ENCODE results near the gene CAPN9.

DNA sequence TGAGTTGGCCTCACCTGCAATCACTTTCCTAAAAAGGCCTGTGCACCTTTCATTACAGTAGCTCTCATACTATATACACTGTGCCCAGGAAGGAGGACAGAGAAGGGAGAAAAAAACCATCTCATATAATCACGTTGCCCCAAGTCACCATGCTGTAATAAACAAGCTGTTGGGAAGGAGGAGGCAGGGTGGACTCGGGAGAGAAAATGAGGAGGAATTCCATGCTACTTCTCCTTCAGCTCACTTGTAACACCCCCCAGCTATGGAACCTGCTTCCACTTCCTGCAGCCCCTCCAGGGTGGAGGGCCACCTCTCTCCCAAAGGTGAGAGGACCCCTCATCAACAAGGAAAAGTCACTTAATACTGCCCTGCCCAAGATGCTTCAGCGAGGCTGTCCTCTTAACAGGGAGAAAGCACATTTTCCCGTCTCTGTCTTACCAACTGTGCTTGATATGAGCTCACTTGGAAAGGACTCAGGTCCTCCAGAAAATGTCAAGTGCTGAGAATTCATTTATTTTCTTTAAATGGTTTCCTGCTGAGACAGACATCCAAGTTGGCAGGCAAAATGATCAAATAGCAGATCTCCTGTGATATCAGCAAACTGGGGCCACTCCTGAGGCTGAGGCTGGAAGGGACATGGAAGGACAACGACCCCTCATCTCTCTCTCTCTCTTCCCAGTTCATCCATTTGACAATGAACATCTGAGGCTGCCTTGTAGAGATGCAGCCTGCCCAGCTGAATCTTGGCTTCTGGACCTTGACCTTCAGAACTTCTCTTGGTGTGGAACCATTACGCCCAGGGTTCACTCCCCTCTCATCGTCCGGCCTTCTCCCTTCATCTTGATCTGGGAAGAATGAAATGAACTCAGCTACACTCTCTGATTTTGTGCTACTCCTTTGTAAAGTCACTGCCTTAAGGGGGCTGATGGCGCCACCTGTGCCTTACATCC lies 54.0 kb downstream of the CAPN9 start:
- no peak for TF ChIP-seq ZNF324 (CRISPR knock-in tag; IDR thresholded peaks at IDR 0.05)
- TF ChIP-seq XRCC3 (IDR thresholded peaks at IDR 0.05) = no peak
- TF ChIP-seq, protein P1, sequence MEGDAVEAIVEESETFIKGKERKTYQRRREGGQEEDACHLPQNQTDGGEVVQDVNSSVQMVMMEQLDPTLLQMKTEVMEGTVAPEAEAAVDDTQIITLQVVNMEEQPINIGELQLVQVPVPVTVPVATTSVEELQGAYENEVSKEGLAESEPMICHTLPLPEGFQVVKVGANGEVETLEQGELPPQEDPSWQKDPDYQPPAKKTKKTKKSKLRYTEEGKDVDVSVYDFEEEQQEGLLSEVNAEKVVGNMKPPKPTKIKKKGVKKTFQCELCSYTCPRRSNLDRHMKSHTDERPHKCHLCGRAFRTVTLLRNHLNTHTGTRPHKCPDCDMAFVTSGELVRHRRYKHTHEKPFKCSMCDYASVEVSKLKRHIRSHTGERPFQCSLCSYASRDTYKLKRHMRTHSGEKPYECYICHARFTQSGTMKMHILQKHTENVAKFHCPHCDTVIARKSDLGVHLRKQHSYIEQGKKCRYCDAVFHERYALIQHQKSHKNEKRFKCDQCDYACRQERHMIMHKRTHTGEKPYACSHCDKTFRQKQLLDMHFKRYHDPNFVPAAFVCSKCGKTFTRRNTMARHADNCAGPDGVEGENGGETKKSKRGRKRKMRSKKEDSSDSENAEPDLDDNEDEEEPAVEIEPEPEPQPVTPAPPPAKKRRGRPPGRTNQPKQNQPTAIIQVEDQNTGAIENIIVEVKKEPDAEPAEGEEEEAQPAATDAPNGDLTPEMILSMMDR (IDR thresholded peaks at IDR 0.05 in 2 of 3, conservative IDR thresholded peaks at IDR 0.05 in 1 of 3; ENCODE audit: insufficient read depth in 2 of 3, low read depth in 1 of 3, low read length in 3 of 3) = no peak
- TF ChIP-seq, protein P2, sequence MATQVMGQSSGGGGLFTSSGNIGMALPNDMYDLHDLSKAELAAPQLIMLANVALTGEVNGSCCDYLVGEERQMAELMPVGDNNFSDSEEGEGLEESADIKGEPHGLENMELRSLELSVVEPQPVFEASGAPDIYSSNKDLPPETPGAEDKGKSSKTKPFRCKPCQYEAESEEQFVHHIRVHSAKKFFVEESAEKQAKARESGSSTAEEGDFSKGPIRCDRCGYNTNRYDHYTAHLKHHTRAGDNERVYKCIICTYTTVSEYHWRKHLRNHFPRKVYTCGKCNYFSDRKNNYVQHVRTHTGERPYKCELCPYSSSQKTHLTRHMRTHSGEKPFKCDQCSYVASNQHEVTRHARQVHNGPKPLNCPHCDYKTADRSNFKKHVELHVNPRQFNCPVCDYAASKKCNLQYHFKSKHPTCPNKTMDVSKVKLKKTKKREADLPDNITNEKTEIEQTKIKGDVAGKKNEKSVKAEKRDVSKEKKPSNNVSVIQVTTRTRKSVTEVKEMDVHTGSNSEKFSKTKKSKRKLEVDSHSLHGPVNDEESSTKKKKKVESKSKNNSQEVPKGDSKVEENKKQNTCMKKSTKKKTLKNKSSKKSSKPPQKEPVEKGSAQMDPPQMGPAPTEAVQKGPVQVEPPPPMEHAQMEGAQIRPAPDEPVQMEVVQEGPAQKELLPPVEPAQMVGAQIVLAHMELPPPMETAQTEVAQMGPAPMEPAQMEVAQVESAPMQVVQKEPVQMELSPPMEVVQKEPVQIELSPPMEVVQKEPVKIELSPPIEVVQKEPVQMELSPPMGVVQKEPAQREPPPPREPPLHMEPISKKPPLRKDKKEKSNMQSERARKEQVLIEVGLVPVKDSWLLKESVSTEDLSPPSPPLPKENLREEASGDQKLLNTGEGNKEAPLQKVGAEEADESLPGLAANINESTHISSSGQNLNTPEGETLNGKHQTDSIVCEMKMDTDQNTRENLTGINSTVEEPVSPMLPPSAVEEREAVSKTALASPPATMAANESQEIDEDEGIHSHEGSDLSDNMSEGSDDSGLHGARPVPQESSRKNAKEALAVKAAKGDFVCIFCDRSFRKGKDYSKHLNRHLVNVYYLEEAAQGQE (IDR thresholded peaks at IDR 0.05; ENCODE audit: borderline replicate concordance) = no peak
- TF ChIP-seq, protein P2 (CRISPR knock-in tag; IDR thresholded peaks at IDR 0.05; ENCODE audit: low read depth) = no peak
- TF ChIP-seq CHD4 (IDR thresholded peaks at IDR 0.05; ENCODE audit: insufficient read depth, insufficient replicate concordance, low read depth, low read length, poor library complexity, severe bottlenecking) = no peak
- TF ChIP-seq JUND (IDR thresholded peaks at IDR 0.05; ENCODE audit: borderline replicate concordance, low read depth, low read length) = no peak
- no peak for TF ChIP-seq JUND (tag; IDR thresholded peaks at IDR 0.05; ENCODE audit: borderline replicate concordance, low read depth, low read length)
- TF ChIP-seq ZNF431 (CRISPR knock-in tag; IDR thresholded peaks at IDR 0.05) = no peak
- no peak for TF ChIP-seq ZNF75A (CRISPR knock-in tag; IDR thresholded peaks at IDR 0.05)
